DND-41 (cell line): Measurements from ENCODE around the gene UBR1.

Experiments
- EZH2 ChIP-seq: IDR thresholded peaks from 3 replicates; pipeline ENCODE4 v1.6.1; 2012; ENCODE audit warnings: borderline replicate concordance, low read depth, mild to moderate bottlenecking, moderate library complexity, low read length, inconsistent platforms; ENCODE audit not compliant: severe bottlenecking
- TF ChIP-seq, protein P1 (sequence below): IDR thresholded peaks from 2 replicates; pipeline ENCODE4 v1.5.1; 2012; ENCODE audit warnings: borderline replicate concordance, low read length, moderate library complexity, mild to moderate bottlenecking; ENCODE audit not compliant: poor library complexity, severe bottlenecking; ENCODE audit errors: extremely low read depth

GRCh38 chr15:43007551-43007950, 98.3 kb downstream of the UBR1 start:
- TF ChIP-seq, protein P1, sequence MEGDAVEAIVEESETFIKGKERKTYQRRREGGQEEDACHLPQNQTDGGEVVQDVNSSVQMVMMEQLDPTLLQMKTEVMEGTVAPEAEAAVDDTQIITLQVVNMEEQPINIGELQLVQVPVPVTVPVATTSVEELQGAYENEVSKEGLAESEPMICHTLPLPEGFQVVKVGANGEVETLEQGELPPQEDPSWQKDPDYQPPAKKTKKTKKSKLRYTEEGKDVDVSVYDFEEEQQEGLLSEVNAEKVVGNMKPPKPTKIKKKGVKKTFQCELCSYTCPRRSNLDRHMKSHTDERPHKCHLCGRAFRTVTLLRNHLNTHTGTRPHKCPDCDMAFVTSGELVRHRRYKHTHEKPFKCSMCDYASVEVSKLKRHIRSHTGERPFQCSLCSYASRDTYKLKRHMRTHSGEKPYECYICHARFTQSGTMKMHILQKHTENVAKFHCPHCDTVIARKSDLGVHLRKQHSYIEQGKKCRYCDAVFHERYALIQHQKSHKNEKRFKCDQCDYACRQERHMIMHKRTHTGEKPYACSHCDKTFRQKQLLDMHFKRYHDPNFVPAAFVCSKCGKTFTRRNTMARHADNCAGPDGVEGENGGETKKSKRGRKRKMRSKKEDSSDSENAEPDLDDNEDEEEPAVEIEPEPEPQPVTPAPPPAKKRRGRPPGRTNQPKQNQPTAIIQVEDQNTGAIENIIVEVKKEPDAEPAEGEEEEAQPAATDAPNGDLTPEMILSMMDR, result no peak
- TF ChIP-seq EZH2, result no peak
